Measurements from ENCODE around the gene STK24.
"Not testable (repeated sequence)": the region's sequence is repeated elsewhere in the genome, so short reads cannot be mapped to it uniquely, and the experiment has no call there.

DNA sequence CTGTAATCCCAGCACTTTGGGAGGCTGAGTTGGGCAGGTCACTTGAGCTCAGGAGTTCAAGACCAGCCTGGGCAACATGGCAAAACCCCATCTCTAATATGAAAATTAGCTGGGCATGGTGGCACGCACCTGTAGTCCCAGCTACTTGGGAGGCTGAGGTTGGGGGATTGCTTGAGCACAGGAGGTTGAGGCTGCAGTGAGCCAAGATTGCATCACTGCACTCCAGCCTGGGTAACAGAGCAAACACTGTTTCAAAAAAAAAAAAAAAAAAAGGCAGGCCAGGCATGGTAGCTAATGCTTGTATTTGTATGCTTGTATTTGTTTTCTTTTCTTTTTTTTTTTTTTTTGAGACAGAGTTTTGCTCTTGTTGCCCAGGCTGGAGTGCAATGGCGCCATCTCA lies 38.7 kb upstream of the STK24 start:
- TF ChIP-seq POLR2A (IDR thresholded peaks at IDR 0.05) = not testable (repeated sequence)
- TF ChIP-seq, protein P1, sequence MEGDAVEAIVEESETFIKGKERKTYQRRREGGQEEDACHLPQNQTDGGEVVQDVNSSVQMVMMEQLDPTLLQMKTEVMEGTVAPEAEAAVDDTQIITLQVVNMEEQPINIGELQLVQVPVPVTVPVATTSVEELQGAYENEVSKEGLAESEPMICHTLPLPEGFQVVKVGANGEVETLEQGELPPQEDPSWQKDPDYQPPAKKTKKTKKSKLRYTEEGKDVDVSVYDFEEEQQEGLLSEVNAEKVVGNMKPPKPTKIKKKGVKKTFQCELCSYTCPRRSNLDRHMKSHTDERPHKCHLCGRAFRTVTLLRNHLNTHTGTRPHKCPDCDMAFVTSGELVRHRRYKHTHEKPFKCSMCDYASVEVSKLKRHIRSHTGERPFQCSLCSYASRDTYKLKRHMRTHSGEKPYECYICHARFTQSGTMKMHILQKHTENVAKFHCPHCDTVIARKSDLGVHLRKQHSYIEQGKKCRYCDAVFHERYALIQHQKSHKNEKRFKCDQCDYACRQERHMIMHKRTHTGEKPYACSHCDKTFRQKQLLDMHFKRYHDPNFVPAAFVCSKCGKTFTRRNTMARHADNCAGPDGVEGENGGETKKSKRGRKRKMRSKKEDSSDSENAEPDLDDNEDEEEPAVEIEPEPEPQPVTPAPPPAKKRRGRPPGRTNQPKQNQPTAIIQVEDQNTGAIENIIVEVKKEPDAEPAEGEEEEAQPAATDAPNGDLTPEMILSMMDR (IDR thresholded peaks at IDR 0.05) = not testable (repeated sequence)

All from breast epithelium (tissue), 3 donors.